ENCODE results near the gene TNFSF11.
A peak's percentile ranks its signal among the peaks of the same experiment; 100 is the strongest.
"Not testable (repeated sequence)": the region's sequence is repeated elsewhere in the genome, so short reads cannot be mapped to it uniquely, and the experiment has no call there.

The TNFSF11 gene

DNA sequence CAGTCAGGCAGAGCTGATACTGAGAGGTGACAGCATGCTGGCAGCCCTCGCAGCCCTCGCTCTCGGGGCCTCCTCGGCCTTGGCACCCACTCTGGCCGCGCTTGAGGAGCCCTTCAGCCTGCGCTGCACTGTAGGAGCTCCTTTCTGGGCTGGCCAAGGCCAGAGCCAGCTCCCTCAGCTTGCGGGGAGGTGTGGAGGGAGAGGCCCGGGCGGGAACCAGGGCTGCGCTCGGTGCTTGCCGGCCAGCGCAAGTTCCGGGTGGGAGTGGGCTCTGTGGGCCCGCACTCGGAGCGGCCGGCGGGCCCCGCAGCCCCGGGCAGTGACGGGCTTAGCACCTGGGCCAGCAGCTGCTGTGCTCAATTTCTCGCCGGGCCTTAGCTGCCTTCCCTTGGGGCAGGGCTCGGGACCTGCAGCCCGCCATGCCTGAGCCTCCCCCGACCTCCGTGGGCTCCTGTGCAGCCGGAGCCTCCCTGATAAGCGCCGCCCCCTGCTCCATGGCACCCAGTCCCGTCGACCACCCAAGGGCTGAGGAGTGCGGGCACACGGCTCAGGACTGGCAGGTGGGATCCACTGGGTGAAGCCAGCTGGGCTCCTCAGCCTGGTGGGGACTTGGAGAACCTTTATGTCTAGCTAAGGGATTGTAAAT, 14.3 kb upstream of the TNFSF11 start:
- not testable (repeated sequence) for FAIRE-seq; DNase-seq (ENCODE audit: low spot score)

DNA sequence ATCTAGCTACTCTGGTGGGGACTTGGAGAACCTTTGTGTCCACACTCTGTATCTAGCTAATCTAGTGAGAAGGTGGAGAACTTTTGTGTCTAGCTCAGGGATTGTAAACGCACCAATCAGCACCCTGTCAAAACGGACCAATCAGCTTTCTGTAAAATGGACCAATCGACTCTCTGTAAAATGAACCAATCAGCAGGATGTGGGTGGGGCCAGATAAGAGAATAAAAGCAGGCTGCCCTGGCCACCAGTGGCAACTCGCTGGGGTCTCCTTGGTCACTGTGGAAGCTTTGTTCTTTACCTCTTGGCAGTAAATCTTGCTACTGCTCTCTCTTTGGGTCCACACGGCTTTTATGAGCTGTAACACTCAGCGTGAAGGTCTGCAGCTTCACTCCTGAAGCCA, 13.6 kb upstream of the TNFSF11 start:
- not testable (repeated sequence) for DNase-seq (ENCODE audit: low spot score); FAIRE-seq

DNA sequence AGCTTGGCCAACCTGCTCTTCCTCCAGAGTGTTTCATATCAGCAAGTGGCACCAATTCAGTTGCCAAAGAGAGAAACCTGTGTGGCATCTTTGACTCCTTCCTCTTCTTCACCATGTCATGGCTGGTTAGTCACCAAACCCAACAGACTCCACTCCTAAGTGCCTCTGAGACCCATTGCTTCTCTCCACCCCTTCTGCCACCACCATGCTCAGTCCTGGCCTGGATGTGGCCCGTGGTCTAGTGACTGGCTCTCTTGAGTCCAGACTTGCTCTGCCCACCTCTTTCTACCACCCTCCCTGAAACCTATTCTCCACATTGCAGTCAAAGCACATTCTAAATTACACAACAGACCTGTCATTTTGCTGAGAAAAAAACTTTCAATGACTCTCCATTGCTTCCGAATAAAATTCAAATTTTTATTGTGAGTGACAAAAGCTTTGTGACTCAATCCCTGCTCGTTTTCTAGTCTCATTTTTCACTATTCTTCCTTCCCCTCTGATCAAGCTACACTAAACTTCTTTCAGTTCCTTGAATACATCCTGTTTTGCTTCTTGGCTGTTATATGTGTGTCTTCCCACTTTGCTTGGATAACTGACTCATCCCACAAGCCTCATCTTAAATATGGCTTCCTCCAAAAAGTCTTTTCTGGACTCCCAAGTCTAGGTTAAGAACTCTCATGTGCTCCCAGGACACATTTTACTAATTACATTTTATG, 12.0 kb upstream of the TNFSF11 start:
- FAIRE-seq (no peak), DNase-seq (ENCODE audit: low spot score) (no peak)

- no peak for FAIRE-seq
- no peak for DNase-seq (ENCODE audit: low spot score)
These were observed 6.0 kb upstream of the TNFSF11 start for GRCh38 chr13:42567906-42568305.

GRCh38 chr13:42569576-42570344, 4.2 kb upstream of the TNFSF11 start:
- DNase-seq (ENCODE audit: low spot score), result no peak
- no peak for FAIRE-seq

- DNase-seq (ENCODE audit: low spot score) (no peak), FAIRE-seq (no peak)
These were observed 2.1 kb upstream of the TNFSF11 start for GRCh38 chr13:42571895-42572294.

DNA sequence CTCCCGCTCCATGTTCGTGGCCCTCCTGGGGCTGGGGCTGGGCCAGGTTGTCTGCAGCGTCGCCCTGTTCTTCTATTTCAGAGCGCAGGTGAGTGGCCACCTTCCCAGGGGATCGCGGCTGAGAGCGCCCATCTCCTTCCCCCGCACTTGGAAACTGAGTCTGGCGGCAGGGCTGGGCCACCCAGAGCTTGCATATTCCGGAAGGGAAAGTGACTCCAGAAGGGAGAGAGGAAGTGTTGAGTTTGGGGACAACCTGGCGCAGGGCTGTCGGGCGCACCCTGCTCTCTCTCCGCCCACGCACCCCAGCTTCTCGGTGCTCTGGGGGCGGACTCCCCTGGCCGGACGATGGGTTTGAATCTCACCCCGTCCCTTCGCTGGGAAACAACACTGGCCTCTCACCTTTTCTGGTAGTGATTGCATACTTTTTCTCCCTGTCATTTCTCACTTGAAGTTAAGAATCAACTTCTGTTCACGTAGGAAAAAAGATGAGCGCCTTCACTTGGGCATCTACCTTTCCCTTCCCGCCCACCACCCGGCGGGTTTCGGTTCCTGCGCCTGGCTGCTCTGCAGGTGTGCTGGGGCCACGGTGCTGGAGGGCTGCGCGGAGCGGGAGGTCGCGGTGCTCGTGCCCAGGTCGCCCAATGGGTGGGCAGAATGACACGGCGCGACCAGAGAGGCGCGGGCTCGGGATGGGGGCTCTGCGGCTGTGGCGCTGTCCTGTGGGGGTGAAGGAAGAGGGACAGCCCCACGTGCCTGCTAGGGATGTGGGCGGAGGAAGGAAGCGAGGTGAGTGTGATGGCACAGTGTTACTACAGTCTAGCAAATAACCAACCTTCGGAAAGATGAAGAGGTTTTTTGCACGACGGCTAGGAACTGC, 721 bp downstream of the TNFSF11 start:
- DNase-seq (ENCODE audit: low spot score) (no peak), FAIRE-seq (no peak)

DNA sequence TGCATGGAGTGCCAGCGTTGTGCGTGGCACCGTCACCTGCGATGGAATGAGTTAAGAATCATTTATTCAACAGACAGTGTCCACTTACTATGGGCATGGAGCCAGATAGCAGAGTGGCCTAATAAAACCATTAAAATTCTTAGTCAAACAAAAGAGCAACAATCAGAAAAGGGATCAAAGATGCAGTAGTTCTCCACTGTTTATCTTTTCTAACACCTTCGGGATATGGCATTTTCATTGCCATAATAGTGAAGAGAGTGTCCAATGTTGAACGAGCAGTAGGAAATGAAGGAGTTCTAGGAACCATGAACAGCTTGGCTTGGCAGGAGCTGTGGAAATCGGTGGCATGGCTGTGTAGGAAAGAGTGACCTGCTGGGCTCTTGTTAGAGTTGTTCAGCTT, 2.0 kb downstream of the TNFSF11 start:
- no peak for FAIRE-seq
- DNase-seq (ENCODE audit: low spot score), result no peak

GRCh38 chr13:42577538-42577937, 3.6 kb downstream of the TNFSF11 start:
- FAIRE-seq, result no peak
- DNase-seq (ENCODE audit: low spot score), result no peak

- FAIRE-seq, result no peak
- no peak for DNase-seq (ENCODE audit: low spot score)
These were observed 6.7 kb downstream of the TNFSF11 start for GRCh38 chr13:42580644-42581043.

DNA sequence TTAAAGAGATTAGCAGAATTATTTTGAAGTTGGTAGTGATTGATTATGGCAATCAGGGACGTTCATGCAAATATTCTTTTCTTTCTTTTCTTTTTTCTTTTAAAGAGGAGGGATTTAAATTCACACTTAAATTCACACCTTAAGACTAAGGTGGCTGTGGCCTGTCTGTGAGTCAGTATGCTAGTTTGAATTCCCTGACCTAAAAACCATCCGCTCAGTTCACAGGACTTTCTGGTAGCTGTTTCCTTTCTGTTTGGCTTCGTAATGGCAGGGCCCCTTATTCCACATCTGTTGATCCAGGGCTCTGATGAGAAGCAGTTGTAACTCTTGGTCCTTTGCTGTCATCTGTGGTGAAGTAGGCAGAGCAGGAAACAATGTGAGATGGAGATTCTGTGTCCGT, 7.5 kb downstream of the TNFSF11 start:
- FAIRE-seq, result no peak
- DNase-seq (ENCODE audit: low spot score), result no peak

DNA sequence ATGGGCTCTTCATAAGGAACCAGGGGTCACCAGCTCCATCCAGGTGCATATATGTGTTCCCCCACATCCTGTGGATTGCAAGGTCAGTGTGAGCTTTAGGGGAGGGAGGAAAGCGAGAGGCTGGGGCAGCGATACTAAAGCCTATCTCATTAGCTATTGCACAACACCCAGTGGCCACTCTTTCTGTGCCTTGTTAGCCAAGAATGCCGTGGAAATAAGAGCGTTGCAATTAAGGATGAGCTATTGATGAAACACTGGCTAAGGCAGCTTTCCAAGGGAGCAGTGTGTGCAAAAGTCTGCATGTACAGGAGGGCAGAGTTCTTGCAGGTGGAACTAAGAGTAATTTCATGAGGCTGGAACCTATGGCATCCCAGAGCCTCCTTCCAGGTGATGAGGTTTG, 17.6 kb downstream of the TNFSF11 start:
- FAIRE-seq (no peak), DNase-seq (ENCODE audit: low spot score) (no peak)

DNA sequence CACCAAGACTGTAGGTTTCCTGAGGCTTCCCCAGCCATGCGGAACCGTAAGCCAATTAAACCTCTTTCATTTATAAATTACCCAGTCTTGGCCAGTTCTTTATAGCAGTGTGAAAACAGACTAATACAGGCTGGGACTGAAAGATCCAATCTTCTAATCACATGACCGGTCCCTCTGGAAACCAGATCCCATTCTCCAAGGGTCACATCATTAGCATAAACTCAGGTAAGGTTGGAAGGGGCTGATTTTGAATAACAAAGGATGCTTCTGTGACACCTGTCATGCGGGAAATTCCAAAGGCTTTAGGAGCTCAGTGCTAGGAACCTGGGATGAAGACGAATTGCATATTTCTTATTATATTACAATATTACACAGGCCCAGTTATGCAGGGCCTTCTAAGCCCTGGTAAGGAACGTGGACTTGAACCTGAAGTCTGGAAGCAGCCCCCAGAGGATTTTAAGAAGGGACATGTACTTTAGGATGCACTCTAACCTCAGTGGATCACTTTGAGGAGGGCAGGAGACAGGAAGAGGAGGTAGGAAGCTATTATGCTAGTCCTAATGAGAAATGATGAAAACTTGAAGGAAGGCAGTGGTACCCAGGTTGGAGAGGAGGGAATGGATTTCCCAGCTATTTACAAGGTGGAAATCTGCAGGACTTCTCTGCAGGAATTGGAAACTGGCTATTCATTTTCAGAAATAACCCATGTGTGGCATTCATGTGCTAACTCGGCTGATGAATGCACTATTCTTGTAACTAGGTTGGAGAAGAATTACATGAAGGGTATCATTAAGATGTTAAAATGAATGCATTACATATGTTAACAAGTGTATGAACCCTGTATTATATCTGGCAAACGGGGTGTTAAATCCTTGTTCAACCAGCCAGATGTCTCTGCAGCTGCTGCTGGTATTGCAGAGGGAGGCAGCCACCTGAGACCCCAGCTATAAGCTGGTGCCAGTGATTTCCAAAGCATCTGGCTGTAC, 19.3 kb downstream of the TNFSF11 start:
- no peak for DNase-seq (ENCODE audit: low spot score)
- FAIRE-seq, result no peak

GRCh38 chr13:42594481-42595252, 20.7 kb downstream of the TNFSF11 start:
- FAIRE-seq, result no peak

GRCh38 chr13:42595253-42595571, 21.3 kb downstream of the TNFSF11 start:
- no peak for FAIRE-seq

More at GRCh38 chr13:42594481-42595252, 20.7 kb downstream of the TNFSF11 start:
- peak; percentile 52 for DNase-seq (ENCODE audit: low spot score)

GRCh38 chr13:42597505-42597904, 23.6 kb downstream of the TNFSF11 start:
- no peak for FAIRE-seq

More at GRCh38 chr13:42595253-42595571, 21.3 kb downstream of the TNFSF11 start:
- DNase-seq (ENCODE audit: low spot score), result no peak

DNA sequence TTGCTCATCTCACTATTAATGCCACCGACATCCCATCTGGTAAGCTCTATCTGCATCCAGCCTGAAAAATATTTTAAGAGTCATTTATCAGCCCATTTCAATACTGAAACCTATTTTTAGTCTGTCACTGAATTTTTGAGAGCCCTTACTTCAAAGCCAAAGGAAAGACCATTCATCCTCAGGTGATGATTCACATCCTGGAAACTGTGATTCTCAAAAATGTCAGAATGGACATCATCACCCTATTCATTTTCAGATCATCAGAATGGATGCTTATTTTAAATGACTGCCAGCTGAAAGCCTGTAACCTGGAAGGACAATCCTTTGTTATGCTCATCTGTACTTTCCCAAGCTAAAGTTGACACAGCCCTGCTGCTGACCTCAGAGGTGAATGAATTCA, 27.0 kb downstream of the TNFSF11 start:
- FAIRE-seq, result no peak
- DNase-seq (ENCODE audit: low spot score), result peak; percentile 10

More at GRCh38 chr13:42597505-42597904, 23.6 kb downstream of the TNFSF11 start:
- DNase-seq (ENCODE audit: low spot score), result no peak

- no peak for FAIRE-seq
- DNase-seq (ENCODE audit: low spot score), result no peak
These were observed 29.0 kb downstream of the TNFSF11 start for GRCh38 chr13:42602906-42603305.

- no peak for FAIRE-seq
- no peak for DNase-seq (ENCODE audit: low spot score)
These were observed 29.6 kb downstream of the TNFSF11 start for GRCh38 chr13:42603571-42603970.

All from urothelium cell line (cell line).